ENCODE data around the gene WIPI1.

Gene WIPI1

GRCh38 chr17:68433211-68433610, 24.1 kb downstream of the WIPI1 start:
- Histone ChIP-seq H3K79me2 (ENCODE audit: control insufficient read depth, low read length) (no peaks in the 10 kb centered on the region), H4K20me1 (ENCODE audit: control insufficient read depth, insufficient read depth, low read depth, low read length) (no peaks in the 10 kb centered on the region), H3K4me2 (ENCODE audit: low read length) (no peak overlapping the region), H3K27me3 (ENCODE audit: control insufficient read depth, low read length) (no peaks in the 10 kb centered on the region), H3F3A (ENCODE audit: control insufficient read depth, insufficient read depth) (no peaks in the 10 kb centered on the region), H3K4me1 (ENCODE audit: control insufficient read depth, low read length) (peaks cover 28% of the 10 kb centered on the region), H3K36me3 (ENCODE audit: control insufficient read depth, low read length) (no peaks in the 10 kb centered on the region), H3K9me2 (replicated peaks; ENCODE audit: control insufficient read depth, low read length) (no peaks in the 10 kb centered on the region), H3K9me3 (ENCODE audit: control insufficient read depth, insufficient read depth, low read length) (no peaks in the 10 kb centered on the region), H3K27ac (ENCODE audit: low read depth, low read length) (no peak overlapping the region), H3K4me3 (ENCODE audit: low read length) (no peak overlapping the region)
- no peak for TF ChIP-seq CTCF (IDR thresholded peaks at IDR 0.05; ENCODE audit: low read depth, low read length, poor library complexity, severe bottlenecking)
- no peak for TF ChIP-seq EZH2phosphoT487 (IDR thresholded peaks at IDR 0.05; ENCODE audit: borderline replicate concordance, low read length)

GRCh38 chr17:68432086-68432864, 25.0 kb downstream of the WIPI1 start:
- Histone ChIP-seq H3K4me2 (ENCODE audit: low read length) (no peak overlapping the region), H3K4me1 (ENCODE audit: control insufficient read depth, low read length) (peaks cover 19% of the 10 kb centered on the region), H3F3A (ENCODE audit: control insufficient read depth, insufficient read depth) (no peaks in the 10 kb centered on the region), H3K27ac (ENCODE audit: low read depth, low read length) (no peak overlapping the region), H3K4me3 (ENCODE audit: low read length) (no peak overlapping the region), H3K9me3 (ENCODE audit: control insufficient read depth, insufficient read depth, low read length) (no peaks in the 10 kb centered on the region), H3K27me3 (ENCODE audit: control insufficient read depth, low read length) (no peaks in the 10 kb centered on the region), H4K20me1 (ENCODE audit: control insufficient read depth, insufficient read depth, low read depth, low read length) (no peaks in the 10 kb centered on the region), H3K9me2 (replicated peaks; ENCODE audit: control insufficient read depth, low read length) (no peaks in the 10 kb centered on the region), H3K79me2 (ENCODE audit: control insufficient read depth, low read length) (no peaks in the 10 kb centered on the region), H3K36me3 (ENCODE audit: control insufficient read depth, low read length) (no peaks in the 10 kb centered on the region)
- TF ChIP-seq CTCF (IDR thresholded peaks at IDR 0.05; ENCODE audit: low read depth, low read length, poor library complexity, severe bottlenecking) = no peak
- TF ChIP-seq EZH2phosphoT487 (IDR thresholded peaks at IDR 0.05; ENCODE audit: borderline replicate concordance, low read length) = no peak

- Histone ChIP-seq H3K4me2 (ENCODE audit: low read length) (no peak overlapping the region), H4K20me1 (ENCODE audit: control insufficient read depth, insufficient read depth, low read depth, low read length) (no peaks in the 10 kb centered on the region), H3K27me3 (ENCODE audit: control insufficient read depth, low read length) (no peaks in the 10 kb centered on the region), H3K36me3 (ENCODE audit: control insufficient read depth, low read length) (no peaks in the 10 kb centered on the region), H3K4me3 (ENCODE audit: low read length) (no peak overlapping the region), H3F3A (ENCODE audit: control insufficient read depth, insufficient read depth) (no peaks in the 10 kb centered on the region), H3K4me1 (ENCODE audit: control insufficient read depth, low read length) (peaks cover 15% of the 10 kb centered on the region), H3K79me2 (ENCODE audit: control insufficient read depth, low read length) (no peaks in the 10 kb centered on the region), H3K27ac (ENCODE audit: low read depth, low read length) (no peak overlapping the region), H3K9me3 (ENCODE audit: control insufficient read depth, insufficient read depth, low read length) (no peaks in the 10 kb centered on the region), H3K9me2 (replicated peaks; ENCODE audit: control insufficient read depth, low read length) (no peaks in the 10 kb centered on the region)
- TF ChIP-seq EZH2phosphoT487 (IDR thresholded peaks at IDR 0.05; ENCODE audit: borderline replicate concordance, low read length) (no peak), CTCF (IDR thresholded peaks at IDR 0.05; ENCODE audit: low read depth, low read length, poor library complexity, severe bottlenecking) (peak; percentile 62)
These were observed 25.6 kb downstream of the WIPI1 start for GRCh38 chr17:68431661-68432071.

Measured in DOHH2 (cell line).